ENCODE measurements around the gene UNC80.

Gene UNC80

GRCh38 chr2:209908511-209908910, 136.9 kb downstream of the UNC80 start:
- no peak for DNase-seq (ENCODE audit: low read depth)
- TF ChIP-seq CTCF (IDR thresholded peaks at IDR 0.05; ENCODE audit: low read depth, low read length): no peak
- TF ChIP-seq POLR2A (IDR thresholded peaks at IDR 0.05; ENCODE audit: extremely low read depth, insufficient read length): no peak
- no peak for TF ChIP-seq MAX (IDR thresholded peaks at IDR 0.05; ENCODE audit: low read depth, low read length)

GRCh38 chr2:209911486-209911885, 139.9 kb downstream of the UNC80 start:
- H3K4me3 ChIP-seq (ENCODE audit: low read depth, low read length): no peak overlapping the region
- DNase-seq (ENCODE audit: low read depth): no peak
- TF ChIP-seq CTCF (IDR thresholded peaks at IDR 0.05; ENCODE audit: low read depth, low read length) (no peak), POLR2A (IDR thresholded peaks at IDR 0.05; ENCODE audit: extremely low read depth, insufficient read length) (no peak), MYC (IDR thresholded peaks at IDR 0.05; ENCODE audit: low read depth, low read length) (no peak), MAX (IDR thresholded peaks at IDR 0.05; ENCODE audit: low read depth, low read length) (no peak)

More at GRCh38 chr2:209908511-209908910, 136.9 kb downstream of the UNC80 start:
- H3K4me3 ChIP-seq (ENCODE audit: low read depth, low read length): no peak overlapping the region

- H3K4me3 ChIP-seq (ENCODE audit: low read depth, low read length): no peak overlapping the region
- DNase-seq (ENCODE audit: low read depth): no peak
- TF ChIP-seq MYC (IDR thresholded peaks at IDR 0.05; ENCODE audit: low read depth, low read length) (no peak), MAX (IDR thresholded peaks at IDR 0.05; ENCODE audit: low read depth, low read length) (no peak), POLR2A (IDR thresholded peaks at IDR 0.05; ENCODE audit: extremely low read depth, insufficient read length) (no peak), CTCF (IDR thresholded peaks at IDR 0.05; ENCODE audit: low read depth, low read length) (no peak)
Measured at GRCh38 chr2:209913786-209914345, 142.2 kb downstream of the UNC80 start.

GRCh38 chr2:209917154-209917771, 145.6 kb downstream of the UNC80 start:
- TF ChIP-seq MYC (IDR thresholded peaks at IDR 0.05; ENCODE audit: low read depth, low read length): no peak
- no peak for TF ChIP-seq CTCF (IDR thresholded peaks at IDR 0.05; ENCODE audit: low read depth, low read length)
- TF ChIP-seq POLR2A (IDR thresholded peaks at IDR 0.05; ENCODE audit: extremely low read depth, insufficient read length): no peak
- no peak for TF ChIP-seq MAX (IDR thresholded peaks at IDR 0.05; ENCODE audit: low read depth, low read length)
- H3K4me3 ChIP-seq (ENCODE audit: low read depth, low read length): no peak overlapping the region
- DNase-seq (ENCODE audit: low read depth): no peak

- H3K4me3 ChIP-seq (ENCODE audit: low read depth, low read length): no peak overlapping the region
- TF ChIP-seq MYC (IDR thresholded peaks at IDR 0.05; ENCODE audit: low read depth, low read length): no peak
- no peak for DNase-seq (ENCODE audit: low read depth)
Measured at GRCh38 chr2:209918251-209918650, 146.6 kb downstream of the UNC80 start.

- no peak for DNase-seq (ENCODE audit: low read depth)
- TF ChIP-seq POLR2A (IDR thresholded peaks at IDR 0.05; ENCODE audit: extremely low read depth, insufficient read length) (no peak), MYC (IDR thresholded peaks at IDR 0.05; ENCODE audit: low read depth, low read length) (no peak), CTCF (IDR thresholded peaks at IDR 0.05; ENCODE audit: low read depth, low read length) (no peak), MAX (IDR thresholded peaks at IDR 0.05; ENCODE audit: low read depth, low read length) (no peak)
- H3K4me3 ChIP-seq (ENCODE audit: low read depth, low read length): no peak overlapping the region
Measured at GRCh38 chr2:209922116-209922515, 150.5 kb downstream of the UNC80 start.
